ENCODE data around the gene PRXL2B. TPM values are rescaled to one million over a fixed set of nuclear protein-coding genes. Genes with fewer than 3 reads are reported as not detected.

The PRXL2B gene
- total RNA-seq (10 to 100 TPM in 1 of 10 donors, 1 to 10 TPM in 9; 3.7 to 10.3 (median 5.3) TPM), polyA plus RNA-seq (10 to 100 TPM in 1 of 2 donors, 1 to 10 TPM in 1; 6.8 to 12.0 TPM)
- long read RNA-seq, donor 1, transcript PRXL2B-204 (7 exons, 2,749 nt) = major isoform, 6 of 25 reads
- long read RNA-seq, donor 1, transcript PRXL2B-203 (7 exons, 2,689 nt) = major isoform, 6 of 25 reads
- long read RNA-seq, donor 1, partial matches to known transcripts = 2 of 25 reads
- long read RNA-seq, donor 1, other reads (novel, unspliced or antisense) = 10 of 25 reads
- long read RNA-seq, donor 2, partial matches to known transcripts = 1 of 12 reads
- long read RNA-seq, donor 2, other reads (novel, unspliced or antisense) = 6 of 12 reads
- long read RNA-seq, donor 3, transcript PRXL2B-204 (7 exons, 2,749 nt) = major isoform, 6 of 19 reads
- long read RNA-seq, donor 3, partial matches to known transcripts = 3 of 19 reads
- long read RNA-seq, donor 3, other reads (novel, unspliced or antisense) = 10 of 19 reads

- Histone ChIP-seq H3K36me3 (peaks cover 0 to 8% (median 0%) of the 10 kb centered on the region in 9 donors), H3K27me3 (no peaks in the 10 kb centered on the region), H3K4me3 (peak within 1 kb of the TSS; percentile 51 to 98 (median 93)), H3K4me1 (peaks cover 9 to 36% (median 25%) of the 10 kb centered on the region in 9 donors), H3K27ac (peak within 1 kb of the TSS; percentile 96 to 100 (median 98)), H3K9me3 (no peaks in the 10 kb centered on the region)
- DNase-seq (peak; percentile 99 to 100), ATAC-seq (peak; percentile 92 to 96 (median 94))
- no peak for TF ChIP-seq CTCF (IDR thresholded peaks at IDR 0.05)
- intact Hi-C loops (cut with DNase I) = loop anchor here in 3 of 10 donors (1.0 to 10.0 kb wide), 4 partner anchors 37 to 60 kb away; partner anchors contain the start of gene PANK4 (in 2 of the 3)
- WGBS, 2 donors = 0 to 1% methylated on average over 79 to 107 of the region's 107 CpGs
These were observed at the start of gene PRXL2B for GRCh38 chr1:2586154-2587070. Gene PRXL2B (plus strand): TSS chr1:2586777. CDS start chr1:2586886, 109 bp downstream.

- intact Hi-C loops (cut with DNase I) = no loop called here
- DNase-seq = no peak
- H3K27me3 ChIP-seq = peaks cover 6 to 79% (median 33%) of the 10 kb centered on the region in 7 donors
- H3K4me1 ChIP-seq = peaks cover 4 to 39% (median 14%) of the 10 kb centered on the region in 9 donors
- H3K4me3 ChIP-seq = no peak overlapping the region
- WGBS, 2 donors = 77 to 81% methylated on average over 9 of the region's 9 CpGs
- H3K27ac ChIP-seq = no peak overlapping the region
- no peak for TF ChIP-seq CTCF (IDR thresholded peaks at IDR 0.05)
- no peak for ATAC-seq
- H3K9me3 ChIP-seq = no peaks in the 10 kb centered on the region
- no peaks in the 10 kb centered on the region for H3K36me3 ChIP-seq
These were observed 48.8 kb upstream of the PRXL2B start for GRCh38 chr1:2537784-2538115.

GRCh38 chr1:2538376-2538775 is 48.2 kb upstream of the PRXL2B start:
- DNase-seq = no peak
- no peak for TF ChIP-seq CTCF (IDR thresholded peaks at IDR 0.05)
- no peak for ATAC-seq
- 89 to 91% methylated on average over 4 of the region's 4 CpGs for WGBS, 2 donors
- no peaks in the 10 kb centered on the region for H3K36me3 ChIP-seq
- H3K4me1 ChIP-seq = peaks cover 4 to 44% (median 14%) of the 10 kb centered on the region in 9 donors
- no peak overlapping the region for H3K4me3 ChIP-seq
- H3K27me3 ChIP-seq = peaks cover 6 to 72% (median 33%) of the 10 kb centered on the region in 7 donors
- intact Hi-C loops (cut with DNase I) = no loop called here
- no peaks in the 10 kb centered on the region for H3K9me3 ChIP-seq
- no peak overlapping the region for H3K27ac ChIP-seq

GRCh38 chr1:2538872-2539271 is 47.7 kb upstream of the PRXL2B start:
- H3K27me3 ChIP-seq = peaks cover 6 to 68% (median 33%) of the 10 kb centered on the region in 7 donors
- H3K4me3 ChIP-seq = no peak overlapping the region
- H3K4me1 ChIP-seq = peaks cover 4 to 47% (median 19%) of the 10 kb centered on the region in 9 donors
- ATAC-seq = no peak
- no peak for DNase-seq
- 85 to 95% methylated on average over 8 of the region's 8 CpGs for WGBS, 2 donors
- no peak for TF ChIP-seq CTCF (IDR thresholded peaks at IDR 0.05)
- intact Hi-C loops (cut with DNase I) = no loop called here
- no peak overlapping the region for H3K27ac ChIP-seq
- no peaks in the 10 kb centered on the region for H3K9me3 ChIP-seq
- no peaks in the 10 kb centered on the region for H3K36me3 ChIP-seq

Data from heart right ventricle (tissue), 16 donors.